Fibroblast of pulmonary artery (primary cell): ENCODE data around the gene RAB31.

Experiments
- DNase-seq: peaks from one replicate; pipeline ENCODE4 v3.0.0-alpha.2; 2010; ENCODE audit warnings: low read depth
- H3K4me3 ChIP-seq: replicated peaks from 2 replicates; pipeline ENCODE4 v1.5.1; 2011; ENCODE audit warnings: low read depth, mild to moderate bottlenecking, control low read depth, low read length, moderate library complexity
- TF ChIP-seq, protein P1 (sequence below): IDR thresholded peaks from 2 replicates; pipeline ENCODE4 v1.5.1; 2011; ENCODE audit warnings: mild to moderate bottlenecking, control low read depth, low read length, inconsistent platforms; ENCODE audit errors: missing control alignments

RAB31 gene

DNA sequence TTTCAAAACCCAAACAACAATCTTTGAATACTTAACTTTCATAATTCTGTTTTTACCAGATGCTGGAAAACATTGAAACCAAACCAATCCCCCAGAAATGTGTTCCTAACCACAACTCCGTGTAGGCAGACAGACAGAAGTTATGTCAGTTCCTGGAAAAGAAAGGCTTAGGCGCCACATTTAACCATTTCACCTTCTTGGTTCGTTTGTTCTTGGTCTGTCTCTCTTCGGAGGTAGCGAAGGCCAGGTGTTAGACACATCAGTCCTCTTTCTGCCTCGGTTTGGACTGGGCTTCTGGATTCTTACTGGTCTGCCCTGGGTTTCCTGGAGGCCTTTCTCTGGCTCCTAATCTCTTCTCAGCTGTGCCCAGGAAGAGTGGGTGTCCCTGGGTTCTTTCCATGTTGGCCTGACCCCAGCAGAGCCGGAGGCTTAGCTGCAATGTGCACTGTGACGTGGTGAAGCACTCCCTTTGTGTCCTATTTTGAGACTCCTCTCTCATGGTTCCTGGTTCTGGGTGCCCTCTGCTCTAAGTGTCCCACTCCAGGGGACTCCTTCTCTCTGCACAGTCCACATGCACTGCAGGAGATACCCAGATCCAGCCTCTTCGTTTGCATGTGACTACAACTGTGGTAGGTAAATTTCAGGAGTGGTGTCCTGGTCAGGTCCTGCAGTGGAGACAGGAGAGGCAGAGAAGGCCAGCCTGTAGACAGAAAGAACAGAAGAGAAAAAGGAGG, 23.1 kb upstream of the RAB31 start:
- peak; percentile 72 for DNase-seq
- H3K4me3 ChIP-seq, result no peak overlapping the region
- TF ChIP-seq, protein P1, sequence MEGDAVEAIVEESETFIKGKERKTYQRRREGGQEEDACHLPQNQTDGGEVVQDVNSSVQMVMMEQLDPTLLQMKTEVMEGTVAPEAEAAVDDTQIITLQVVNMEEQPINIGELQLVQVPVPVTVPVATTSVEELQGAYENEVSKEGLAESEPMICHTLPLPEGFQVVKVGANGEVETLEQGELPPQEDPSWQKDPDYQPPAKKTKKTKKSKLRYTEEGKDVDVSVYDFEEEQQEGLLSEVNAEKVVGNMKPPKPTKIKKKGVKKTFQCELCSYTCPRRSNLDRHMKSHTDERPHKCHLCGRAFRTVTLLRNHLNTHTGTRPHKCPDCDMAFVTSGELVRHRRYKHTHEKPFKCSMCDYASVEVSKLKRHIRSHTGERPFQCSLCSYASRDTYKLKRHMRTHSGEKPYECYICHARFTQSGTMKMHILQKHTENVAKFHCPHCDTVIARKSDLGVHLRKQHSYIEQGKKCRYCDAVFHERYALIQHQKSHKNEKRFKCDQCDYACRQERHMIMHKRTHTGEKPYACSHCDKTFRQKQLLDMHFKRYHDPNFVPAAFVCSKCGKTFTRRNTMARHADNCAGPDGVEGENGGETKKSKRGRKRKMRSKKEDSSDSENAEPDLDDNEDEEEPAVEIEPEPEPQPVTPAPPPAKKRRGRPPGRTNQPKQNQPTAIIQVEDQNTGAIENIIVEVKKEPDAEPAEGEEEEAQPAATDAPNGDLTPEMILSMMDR, result no peak

DNA sequence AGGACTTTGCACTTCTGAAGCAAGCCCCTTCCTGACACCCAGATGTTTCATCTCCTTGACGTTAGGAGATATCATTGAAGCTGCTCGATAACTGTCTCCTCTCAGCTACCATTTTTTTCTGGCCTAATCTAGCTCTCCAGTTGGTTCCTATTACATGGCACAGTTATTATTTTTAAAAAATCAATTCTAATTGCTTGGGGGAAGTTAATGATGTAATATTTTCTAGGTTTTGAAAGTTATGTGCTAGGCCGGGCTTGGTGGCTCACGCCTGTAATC, 22.5 kb upstream of the RAB31 start:
- TF ChIP-seq, protein P1, result no peak
- DNase-seq, result no peak
- no peak overlapping the region for H3K4me3 ChIP-seq

DNA sequence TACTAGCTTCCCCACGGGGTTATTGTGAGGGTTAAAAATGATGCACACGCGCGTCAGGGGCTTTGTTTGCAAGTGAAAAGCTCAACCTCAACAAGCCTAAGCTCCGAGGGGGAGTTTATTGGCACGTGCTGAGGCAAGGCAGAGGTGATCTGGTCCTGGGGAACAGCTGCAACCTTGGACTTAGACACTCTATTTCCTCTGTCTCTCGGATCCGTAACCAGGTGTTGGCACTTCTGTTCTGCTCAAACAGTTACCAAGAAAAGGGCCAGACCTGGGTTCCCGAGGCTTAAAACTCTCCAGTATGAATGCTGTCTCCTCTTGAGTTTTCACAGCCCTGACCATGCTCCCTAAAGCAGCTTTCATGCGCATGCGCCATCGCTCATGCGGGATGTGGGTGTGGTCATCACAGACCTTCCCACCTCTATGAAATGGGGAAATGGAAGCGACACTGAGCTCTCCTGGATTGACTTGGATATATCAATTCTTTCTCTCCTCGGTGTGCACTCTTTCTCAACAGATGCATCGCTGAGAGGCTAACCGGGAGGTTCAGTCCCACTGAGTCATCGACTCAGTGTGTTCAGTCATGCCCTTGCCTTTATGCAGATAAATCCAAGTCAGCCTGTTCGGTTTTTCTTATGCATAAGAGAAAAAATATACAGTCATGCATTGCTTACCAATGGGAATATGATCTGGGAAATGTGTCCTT, 19.9 kb upstream of the RAB31 start:
- no peak for DNase-seq
- TF ChIP-seq, protein P1, result no peak
- no peak overlapping the region for H3K4me3 ChIP-seq

DNA sequence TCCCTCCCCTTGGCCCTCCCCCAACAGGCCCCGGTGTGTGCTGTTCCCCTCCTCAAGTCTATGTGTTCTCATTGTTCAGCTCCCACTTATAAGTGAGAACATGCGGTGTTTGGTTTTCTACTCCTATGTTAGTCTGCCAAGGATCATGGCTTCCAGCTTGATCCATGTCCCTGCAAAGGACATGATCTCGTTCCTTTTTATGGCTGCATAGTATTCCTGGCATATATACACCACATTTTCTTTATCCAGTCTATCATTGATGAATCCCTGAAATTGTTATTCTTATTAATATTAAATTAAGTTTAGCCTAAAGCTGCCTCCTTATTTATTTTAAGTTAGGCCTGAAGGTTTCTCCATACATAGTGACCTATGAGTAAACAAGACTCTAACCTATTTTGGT, 18.8 kb upstream of the RAB31 start:
- DNase-seq, result no peak
- TF ChIP-seq, protein P1, result no peak

DNA sequence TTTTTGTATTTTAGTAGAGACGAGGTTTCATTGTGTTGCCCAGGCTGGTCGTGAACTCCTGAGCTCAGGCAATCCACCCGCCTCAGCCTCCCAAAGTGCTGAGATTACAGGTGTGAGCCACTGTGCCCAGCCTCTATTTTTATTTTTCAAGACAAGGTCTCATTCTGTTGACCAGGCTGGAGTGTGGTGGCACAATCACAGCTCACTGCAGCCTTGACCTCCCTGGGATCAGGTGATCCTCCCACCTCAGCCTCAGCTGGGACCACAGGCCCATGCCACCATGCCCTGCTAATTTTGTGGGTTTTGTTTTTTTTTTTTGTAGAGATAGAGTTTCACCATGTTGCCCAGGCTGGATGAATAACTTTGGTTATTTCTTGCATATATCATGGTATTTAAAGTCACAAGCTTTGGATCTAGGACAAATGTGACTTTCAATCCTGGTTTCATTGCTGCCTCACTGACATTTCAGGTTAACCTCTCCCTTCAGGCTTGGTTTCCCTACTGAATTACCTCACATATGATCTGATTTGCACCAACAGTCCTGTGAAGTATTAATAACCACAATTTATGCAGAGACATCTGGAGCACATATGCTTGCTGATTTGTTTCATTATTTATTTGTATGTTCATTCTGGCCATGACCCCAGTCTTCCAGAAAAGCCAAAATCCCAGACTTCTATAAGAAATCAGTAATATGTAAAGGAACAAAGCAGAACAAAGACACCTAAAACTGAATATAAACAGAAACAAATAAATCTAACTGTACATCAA, 17.5 kb upstream of the RAB31 start:
- TF ChIP-seq, protein P1, result no peak
- H3K4me3 ChIP-seq, result no peak overlapping the region
- no peak for DNase-seq

More for the DNA sequence above, 18.8 kb upstream of the RAB31 start:
- H3K4me3 ChIP-seq, result no peak overlapping the region

DNA sequence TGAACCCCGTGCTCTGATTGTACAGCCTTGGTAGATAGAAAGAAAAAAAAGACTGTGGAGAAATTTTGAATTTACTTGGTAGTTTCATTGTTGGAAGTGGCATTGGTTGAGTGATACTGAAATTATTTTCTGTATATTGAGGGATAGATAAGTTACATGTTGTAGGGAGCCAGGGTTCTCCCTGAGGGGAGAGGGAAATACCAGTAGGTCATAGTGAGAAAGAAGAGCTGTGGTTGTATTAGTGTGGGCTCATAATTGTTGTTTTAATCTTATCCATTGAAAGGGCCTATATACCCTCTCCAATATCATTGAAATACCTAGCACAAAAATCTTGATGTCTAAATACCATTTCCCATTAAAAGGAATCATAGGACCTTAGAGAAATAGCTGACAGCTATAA, 16.9 kb upstream of the RAB31 start:
- no peak for DNase-seq
- no peak overlapping the region for H3K4me3 ChIP-seq
- TF ChIP-seq, protein P1, result no peak
